Anterior cingulate cortex (tissue), 58 donors: ENCODE measurements around the gene CCNYL1.
"Not testable (repeated sequence)": the region's sequence is repeated elsewhere in the genome, so short reads cannot be mapped to it uniquely, and the experiment has no call there.

ENCODE experiments used
- DNase-seq, 58 donors: peaks; one replicate each; lab custom pipeline; 2025; lab: John Stamatoyannopoulos, UW

The CCNYL1 gene

DNA sequence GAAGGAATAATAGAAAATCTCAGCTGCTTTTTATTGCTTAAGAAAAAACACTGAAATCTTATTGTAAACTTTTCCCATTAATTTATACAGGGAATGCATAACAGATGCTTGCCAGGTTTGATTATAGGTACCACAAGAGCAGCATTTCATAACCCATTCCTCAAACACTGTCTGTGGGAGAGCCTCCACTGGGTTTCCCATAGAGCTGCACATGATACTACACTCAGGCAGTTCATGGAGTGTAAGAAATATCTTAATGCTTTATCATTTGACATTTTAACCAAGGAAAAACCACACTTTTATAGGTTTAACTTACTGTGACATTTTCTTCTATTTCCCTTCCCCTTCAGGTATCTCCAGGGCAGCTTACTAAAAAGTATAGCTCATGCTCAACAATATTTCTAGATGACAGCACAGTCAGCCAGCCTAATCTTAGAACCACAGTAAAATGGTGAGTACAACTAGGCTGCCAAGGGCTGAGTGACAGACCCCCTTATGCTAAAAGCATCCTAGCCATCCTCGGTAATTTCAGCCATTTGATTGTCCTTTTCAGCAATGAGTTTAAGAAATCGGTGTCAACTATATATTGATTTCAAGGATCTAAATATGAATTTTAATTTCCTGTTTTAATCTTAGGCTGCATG lies 22.3 kb downstream of the CCNYL1 start:
- no peak for DNase-seq

DNA sequence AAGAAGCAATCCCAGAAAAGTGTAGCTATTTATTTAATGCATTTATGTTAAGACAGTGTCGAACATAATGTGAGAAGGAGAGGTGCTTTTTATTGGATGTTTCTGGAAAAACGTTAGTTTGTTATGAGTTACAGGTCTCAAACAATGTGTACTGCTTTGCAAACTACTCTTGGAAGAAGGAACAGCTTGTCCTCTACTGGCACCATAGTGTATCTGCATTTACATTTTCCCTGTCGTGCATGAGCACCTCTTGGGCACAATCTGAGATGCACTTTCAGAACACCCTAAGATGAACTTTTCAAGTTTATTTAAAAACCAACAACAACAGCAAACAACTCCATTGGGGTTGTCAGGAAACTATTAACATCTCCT lies 22.8 kb downstream of the CCNYL1 start:
- DNase-seq: peak in 2 of 58 donors; percentile 43 to 47

DNA sequence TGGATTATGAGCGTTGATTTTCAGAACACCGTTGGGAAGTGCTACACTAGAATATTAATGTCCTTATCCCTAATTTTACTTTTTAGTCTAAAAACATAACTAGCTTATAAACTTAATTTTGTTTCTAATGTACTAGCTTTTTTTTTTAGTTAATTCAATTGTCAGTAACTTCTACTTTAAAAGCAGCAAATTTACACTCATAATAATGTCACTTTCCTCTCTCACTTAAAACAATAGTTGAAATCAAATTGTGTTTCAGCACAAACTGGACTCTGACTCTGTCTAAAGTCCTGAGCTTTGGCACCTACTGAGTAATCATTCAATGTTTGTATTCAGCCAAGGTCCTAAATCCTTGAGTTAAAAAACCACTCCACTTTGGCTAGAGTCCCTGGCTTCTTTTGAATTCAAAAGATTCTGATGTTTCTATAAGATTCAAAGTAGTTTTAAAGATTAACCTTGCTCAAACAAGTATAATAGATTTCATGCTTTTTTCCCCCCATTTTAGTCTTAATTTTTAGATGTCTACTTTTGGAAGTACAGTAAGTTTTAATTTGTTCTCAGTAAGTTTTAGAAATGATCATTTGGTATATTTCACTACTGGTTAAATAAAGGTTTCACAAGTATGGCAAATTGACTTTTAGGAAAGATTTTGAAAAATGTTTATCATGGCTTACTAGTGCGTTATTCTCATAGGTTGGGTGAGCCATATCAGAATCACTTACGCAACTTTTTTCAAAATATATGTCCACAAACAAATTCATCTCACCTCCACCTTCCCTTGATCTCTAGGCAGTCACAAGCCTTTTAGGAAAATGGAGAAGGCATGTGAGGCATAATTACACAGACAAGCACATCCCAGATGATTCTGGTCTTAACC lies 23.4 kb downstream of the CCNYL1 start:
- DNase-seq: no peak

DNA sequence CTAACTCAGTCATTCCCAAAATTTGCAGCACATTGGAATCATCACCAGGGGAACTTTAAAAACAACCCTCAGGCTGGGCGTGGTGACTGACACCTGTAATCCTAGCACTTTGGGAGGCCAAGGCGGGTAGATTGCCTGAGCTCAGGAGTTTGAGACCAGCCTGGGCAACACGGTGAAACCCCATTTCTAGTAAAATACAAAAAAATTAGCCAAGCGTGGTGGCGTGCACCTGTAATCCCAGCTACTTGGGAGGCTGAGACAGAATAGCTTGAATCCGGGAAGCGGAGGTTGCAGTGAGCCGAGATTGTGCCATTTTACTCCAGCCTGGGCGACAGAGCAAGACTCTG lies 24.0 kb downstream of the CCNYL1 start:
- DNase-seq: not testable (repeated sequence)

DNA sequence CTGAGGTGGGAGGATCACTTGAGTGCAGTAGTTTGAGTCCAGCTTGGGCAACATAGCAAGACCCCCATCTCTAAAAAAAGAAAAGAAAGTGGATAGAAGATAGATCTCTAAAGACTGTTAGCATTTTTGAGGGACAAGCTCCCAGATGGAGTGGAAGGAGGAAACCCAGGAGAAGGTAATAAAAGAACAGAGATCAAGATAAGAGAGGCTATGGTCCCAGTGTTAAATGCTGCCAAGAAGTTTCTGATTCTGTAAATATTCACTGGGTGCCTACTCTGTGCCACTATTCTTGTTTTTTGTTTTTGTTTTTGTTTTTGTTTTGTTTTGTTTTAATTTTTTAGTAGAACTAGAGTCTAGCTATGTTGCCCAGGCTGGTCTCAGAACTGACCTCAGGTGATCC lies 32.1 kb downstream of the CCNYL1 start:
- DNase-seq: no peak

DNA sequence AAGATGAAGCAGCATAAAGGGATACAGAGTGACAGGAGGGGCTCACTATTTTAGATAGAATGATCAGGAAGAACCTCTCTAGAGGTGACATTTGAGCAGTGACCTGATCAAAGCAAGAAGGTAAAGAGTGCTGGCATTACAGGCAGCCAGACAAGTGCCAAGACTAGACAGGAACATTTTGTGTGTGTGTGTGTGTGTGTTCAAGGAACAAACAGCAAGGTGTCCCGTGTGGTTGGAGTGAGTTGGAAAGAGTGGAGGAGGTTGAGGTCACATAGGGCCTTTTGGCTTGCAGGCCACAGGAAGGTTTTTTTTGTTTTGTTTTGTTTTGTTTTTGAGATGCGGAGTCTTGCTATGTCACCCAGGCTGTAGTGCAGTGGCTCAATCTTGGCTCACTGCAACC lies 32.6 kb downstream of the CCNYL1 start:
- no peak for DNase-seq

DNA sequence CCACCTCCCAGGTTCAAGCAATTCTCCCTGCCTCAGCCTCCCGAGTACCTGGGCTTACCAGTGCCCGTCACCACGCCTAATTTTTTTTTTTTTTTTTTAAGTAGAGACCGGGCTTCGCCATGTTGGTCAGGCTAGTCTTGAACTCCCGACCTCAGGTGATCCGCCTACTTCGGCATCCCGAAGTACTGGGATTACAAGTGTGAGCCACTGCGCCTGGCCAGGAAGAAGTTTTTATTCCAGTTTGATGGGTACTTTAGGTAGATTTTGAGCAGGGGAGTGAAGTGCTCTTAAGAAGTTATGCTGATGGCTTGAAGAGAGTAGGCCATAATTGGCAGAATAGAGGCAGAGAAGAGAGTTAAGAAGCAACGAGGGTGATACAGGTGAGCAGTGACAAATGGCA lies 33.0 kb downstream of the CCNYL1 start:
- DNase-seq: no peak

DNA sequence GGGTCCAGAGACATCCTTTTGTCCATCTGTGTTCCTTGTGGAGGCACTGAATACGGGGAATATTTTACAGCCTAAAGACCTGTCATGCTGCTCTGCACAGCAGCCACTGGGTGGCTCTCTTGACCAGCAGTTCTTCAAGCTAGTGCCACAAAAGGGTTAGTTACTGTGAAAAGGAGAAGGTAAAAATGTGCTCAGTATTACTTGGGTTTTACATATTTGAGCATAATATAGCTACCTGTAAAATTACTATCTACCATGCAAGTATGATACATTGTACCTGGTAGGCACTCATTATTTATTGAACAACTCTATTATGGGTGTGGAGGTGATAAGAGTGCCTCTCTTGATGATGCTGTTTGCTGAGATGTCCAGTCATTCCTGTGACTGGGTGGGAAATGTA lies 34.7 kb downstream of the CCNYL1 start:
- peak in 39 of 58 donors; percentile 6 to 79 (median 34) for DNase-seq

DNA sequence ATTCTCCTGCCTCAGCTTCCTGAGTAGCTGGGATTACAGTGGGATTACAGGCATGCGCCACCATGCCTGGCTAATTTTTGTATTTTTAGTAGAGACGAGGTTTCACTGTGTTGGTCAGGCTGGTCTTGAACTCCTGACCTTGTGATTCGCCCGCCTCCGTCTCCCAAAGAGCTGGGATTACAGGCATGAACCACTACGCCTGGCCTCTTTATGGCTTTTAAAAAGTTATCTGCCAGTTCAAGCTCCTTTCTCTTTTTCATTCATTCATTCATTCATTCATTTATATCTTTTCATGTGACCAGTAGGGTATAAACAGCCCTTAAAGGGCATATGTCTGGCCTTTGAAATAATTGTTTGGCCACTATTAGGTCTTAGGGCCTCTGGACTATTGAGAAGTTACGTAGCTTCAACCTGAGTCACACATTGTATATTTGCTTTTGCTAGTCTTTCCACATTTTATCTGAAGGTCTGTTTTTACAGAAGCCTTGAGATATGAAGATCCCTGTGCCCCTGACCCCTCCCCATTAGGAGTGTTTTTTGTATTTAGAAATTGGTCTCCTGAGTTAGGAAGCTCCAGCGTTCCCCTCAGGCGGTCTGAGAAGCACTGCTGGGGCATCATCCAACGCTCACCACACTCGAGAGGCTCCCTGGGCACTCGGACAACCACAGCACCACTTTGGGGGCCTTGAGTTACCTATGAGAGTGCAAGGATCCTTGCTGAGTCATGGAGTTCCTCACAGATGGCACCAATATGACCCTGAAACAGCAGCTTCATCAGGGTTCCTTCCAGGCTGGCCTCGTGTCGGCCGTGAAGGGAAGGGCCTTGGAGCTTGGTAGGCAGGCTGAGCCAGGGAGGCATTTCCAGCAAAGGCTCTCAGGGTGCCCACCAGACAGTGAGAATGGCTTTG lies 36.5 kb downstream of the CCNYL1 start:
- no peak for DNase-seq

DNA sequence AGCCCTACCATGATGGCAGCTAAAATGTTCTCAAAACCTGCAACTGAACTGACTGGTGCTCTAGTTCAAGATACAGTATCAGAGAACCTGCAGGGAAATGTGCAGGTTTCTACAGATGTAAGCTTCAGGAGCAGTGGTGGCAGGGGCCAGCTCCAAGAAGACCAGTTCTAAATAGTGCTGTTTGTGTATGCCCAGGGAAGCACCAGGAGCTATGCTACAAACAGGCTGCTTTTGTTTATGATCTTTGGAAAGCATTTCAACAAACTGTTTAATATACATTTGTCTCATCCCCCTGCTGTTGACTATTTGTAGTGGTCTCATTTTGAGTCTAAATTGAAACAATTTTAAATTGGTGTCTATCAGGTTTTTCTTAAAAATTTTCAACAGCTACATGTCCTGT lies 37.6 kb downstream of the CCNYL1 start:
- DNase-seq: no peak

DNA sequence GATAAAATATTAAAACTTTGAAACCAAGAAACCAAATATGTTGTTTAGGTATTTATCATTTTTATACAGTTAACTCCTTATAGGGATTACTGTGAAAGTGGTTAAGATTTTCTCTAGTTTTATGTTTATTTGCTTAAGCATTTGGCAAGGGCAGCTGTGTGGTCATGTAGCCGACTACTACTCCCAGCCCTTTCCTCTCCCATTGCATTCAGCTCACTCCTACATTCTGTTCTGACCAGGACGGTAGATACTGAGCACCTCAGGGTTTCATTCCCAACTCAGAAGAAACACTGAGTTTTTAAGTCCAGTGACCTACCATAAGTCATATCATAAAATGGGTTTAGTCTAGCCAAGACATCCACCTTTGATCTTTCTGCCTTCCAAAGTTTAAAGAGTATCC lies 38.4 kb downstream of the CCNYL1 start:
- no peak for DNase-seq

DNA sequence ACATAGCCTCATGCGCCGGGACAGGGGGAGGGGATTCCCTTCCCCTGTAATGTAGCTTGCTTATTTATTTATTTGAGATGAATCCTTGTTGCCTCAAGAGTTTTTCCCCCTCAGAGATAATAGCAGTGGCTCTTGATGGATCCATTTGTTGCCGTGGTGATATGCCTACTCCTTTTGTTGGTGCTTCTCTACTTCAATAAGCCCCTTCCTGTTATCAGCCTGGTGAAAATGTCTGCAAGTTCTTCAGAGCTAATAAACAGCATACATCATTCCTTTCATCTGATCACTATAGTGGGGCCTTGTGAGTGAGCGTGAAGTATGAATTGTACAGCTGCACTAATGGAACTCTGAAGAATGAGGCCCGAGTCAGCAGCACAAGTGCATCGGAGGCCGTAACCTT lies 38.9 kb downstream of the CCNYL1 start:
- DNase-seq: no peak

DNA sequence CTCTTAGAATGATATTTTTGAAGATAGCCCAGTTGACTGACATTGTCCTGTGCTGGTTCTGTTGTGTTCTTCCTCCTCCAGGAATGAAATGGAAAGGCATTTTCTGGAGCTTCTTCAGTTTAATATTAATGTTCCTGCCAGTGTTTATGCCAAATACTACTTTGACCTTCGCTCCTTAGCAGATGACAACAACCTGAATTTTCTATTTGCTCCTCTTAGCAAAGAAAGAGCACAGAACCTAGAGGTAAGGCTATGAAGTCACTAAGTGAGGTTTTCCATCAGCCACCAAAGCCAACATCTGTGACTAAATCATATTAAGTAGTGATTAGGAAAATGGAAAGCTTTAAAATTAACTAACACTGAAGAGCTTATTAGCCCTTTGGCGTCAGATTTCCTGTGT lies 39.4 kb downstream of the CCNYL1 start:
- DNase-seq: no peak

DNA sequence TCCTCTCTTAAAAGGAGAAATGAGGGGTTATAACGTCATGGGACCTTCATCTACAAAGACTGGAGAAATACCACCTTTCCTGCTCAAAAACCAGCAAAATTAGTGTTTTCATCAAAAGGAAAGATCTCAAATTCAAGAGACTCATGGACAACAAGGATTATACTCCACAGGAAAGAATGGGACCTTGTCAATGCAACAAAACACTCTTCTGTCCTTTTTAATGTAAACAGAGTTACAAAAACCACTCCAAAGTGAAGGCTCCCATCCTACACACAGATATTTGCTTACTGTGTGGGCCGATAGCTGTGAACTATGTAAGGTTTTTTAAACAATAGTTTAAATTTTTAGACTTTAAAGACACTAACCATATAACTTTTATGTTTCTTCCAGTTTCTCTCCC lies 42.2 kb downstream of the CCNYL1 start:
- not testable (repeated sequence) for DNase-seq

DNA sequence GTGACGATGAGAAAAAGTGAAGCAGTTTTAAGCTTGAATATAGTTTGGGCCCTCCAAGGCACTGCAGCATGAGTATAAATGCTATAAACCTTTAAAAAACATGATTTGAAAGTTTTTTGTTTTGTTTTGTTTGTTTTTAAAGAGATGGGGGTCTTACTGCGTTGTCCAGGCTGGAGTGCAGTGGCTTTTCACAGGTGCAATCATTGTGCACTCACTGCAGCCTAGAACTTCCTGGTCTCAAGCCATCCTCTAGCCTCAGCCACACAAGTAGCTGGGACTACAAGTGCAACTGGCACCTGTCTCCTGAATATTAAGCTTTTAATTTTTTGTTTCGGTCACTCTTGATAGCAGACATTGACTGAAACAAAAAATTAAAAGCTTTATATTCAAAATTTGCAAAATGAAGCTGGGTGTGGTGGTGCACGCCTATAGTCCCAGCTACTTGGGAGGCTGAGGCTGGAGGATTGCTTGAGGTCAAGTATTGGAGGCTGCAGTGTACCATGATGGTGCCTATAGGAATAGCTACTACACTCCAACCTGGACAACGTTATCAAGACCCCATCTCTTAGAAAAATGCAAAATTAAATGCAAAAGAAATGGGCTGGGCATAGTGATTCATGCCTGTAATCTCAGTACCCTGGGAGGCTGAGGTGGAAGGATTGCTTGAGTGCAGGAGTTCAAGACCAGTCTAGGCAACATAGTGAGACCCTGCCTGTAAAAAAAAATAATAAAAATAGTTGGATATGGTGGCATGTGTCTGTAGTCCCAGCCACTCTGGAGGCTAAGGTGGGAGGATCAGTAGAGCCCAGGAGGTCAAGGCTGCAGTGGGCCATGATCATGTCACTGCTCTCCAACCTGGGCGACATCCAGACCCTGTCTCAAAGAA lies 43.3 kb downstream of the CCNYL1 start:
- no peak for DNase-seq

DNA sequence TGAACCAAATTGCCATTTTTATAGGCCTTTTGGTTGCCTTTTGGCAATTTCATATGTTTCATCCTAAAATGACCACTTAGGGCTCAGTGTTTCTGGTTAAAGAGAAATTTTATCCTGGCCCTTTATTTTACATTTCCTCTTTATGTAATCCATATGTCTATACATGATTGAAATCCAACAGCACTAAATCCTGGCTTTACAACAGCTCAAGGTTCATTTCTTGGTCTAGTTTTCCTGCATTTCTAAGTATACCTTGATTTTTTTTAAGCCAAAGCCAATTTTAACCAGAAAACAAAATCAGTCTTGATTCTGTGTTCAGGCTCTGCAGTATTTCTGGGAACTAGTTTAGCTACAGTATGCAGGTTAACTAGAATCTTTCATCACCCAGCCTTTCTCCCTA lies 46.6 kb downstream of the CCNYL1 start:
- DNase-seq: no peak

DNA sequence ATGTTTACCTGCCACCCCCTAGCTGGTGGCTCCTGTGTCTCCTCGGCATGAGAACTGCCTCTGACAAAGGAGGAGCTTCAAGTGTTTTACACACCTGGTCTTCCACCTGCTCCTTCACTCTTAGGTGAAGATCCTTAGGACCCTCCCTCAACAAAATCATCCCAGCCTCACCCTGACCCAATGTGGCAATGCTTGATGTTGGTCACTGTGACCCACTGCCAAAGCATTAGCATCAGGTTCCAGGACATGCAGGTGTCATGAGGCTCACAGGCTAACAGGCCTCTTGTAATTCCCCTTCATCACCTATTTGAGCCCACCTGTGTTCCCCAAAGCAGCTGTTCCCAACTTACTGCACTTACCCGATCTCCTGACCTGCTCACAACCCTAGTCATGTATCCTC lies 48.5 kb downstream of the CCNYL1 start:
- DNase-seq: no peak

DNA sequence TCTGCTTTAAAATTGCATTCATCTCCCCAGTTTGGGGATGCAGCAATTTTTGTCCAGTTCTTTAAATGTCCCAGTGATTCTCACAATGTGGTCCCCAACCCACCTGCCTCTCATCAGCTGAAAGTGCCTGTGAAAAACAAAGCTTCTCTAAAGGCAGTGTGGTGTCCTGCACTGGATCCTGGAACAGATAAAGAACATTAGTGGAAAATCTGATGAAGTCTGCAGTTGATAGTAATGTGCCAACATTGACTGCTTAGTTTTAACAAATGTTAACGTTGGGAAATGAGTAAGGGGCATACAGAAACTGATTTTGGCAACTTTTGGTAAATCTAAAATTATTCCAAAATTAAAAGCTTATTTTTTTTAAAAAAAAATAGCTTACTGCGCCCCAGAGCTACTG lies 49.0 kb downstream of the CCNYL1 start:
- no peak for DNase-seq

DNA sequence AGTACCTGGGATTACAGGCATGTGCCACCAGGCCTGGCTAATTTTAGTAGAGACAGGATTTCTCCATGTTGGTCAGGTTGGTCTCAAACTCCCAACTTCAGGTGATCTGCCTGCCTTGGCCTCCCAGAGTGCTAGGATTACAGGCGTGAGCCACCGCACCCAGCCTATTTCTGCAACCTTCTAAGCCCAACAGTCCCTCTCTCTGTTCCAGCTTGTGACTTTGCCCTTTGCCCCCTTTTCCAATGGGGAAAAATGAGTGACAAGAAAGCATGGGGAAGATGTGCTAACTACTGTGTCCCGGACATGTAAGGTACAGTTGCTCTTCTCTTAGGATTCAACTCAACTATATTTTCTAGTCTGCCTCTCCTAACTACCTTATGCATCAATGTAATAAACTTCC lies 50.0 kb downstream of the CCNYL1 start:
- not testable (repeated sequence) for DNase-seq

DNA sequence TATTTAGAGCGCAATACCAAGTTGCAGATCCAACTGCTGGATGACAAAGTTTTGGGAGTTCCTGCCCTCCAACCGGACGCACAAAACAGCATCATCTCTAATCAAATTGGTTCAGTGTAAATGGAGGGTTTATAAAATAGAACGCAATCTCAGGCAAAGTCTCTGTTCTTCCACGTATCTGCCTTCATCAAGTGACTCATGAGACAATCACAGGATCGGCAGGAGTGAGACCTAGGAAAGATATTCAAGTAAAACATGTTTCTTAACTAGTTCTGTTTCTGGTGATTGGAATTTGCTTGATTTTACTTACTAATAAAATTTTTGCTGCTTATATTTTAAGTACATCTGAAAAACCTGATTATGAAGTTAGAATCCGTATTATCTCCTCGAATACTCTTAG lies 50.7 kb downstream of the CCNYL1 start:
- no peak for DNase-seq
